T-helper 22 cell (primary cell): ENCODE results near the gene PRPF39.
"Not testable (repeated sequence)": the region's sequence is repeated elsewhere in the genome, so short reads cannot be mapped to it uniquely, and the experiment has no call there.

ENCODE experiments used
- DNase-seq: peaks from one replicate; pipeline ENCODE4 v3.0.0-alpha.2; 2020; ENCODE audit warnings: low read depth

Gene PRPF39

DNA sequence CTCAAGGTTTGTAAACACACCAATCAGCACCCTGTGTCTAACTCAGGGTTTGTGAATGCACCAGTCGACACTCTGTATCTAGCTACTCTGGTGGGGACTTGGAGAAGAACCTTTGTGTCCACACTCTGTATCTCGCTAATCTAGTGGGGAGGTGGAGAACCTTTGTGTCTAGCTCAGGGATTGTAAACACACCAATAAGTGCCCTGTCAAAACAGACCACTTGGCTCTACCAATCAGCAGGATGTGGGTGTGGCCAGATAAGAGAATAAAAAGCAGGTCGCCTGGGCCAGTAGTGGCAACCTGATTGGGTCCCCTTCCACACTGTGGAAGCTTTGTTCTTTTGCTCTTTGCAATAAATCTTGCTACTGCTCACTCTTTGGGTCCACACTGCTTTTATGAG, 2.8 kb upstream of the PRPF39 start:
- not testable (repeated sequence) for DNase-seq

DNA sequence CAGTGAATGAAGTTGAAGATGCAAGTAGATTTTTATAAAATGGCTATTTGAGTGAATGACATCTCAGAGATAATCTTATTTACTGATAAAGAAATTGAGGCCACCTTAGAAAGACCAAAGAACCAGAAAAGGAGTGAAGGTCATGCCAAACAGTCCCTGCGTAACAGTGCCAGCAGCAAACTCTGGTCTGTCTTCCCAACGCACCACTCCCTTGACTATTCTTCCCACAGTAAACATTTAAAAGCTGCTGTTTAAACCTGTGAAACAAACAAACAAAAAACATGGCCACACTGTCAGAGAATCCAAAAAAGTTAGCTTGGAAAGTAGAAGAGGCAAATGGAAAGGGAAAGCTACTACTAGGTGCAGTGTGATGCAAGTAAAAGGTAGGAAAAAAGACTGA, 1.5 kb upstream of the PRPF39 start:
- no peak for DNase-seq

DNA sequence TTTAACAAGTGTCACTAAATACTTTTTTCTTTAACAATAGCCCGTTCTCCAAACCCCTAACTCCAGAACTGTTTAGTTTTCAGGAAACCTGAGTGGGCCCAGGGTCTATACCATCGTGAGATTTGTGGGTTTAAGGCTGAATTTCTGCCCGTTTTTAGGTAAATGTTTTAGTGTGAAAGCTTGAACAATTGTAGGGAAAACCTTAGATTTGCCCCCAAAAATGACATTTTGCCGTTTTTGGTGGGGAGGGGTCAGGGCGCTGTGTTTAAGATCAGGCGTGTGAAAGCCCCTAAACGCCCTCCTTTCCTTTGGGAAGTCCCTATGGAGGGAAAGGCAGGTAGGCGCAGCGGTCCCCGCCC, 320 bp upstream of the PRPF39 start:
- no peak for DNase-seq

DNA sequence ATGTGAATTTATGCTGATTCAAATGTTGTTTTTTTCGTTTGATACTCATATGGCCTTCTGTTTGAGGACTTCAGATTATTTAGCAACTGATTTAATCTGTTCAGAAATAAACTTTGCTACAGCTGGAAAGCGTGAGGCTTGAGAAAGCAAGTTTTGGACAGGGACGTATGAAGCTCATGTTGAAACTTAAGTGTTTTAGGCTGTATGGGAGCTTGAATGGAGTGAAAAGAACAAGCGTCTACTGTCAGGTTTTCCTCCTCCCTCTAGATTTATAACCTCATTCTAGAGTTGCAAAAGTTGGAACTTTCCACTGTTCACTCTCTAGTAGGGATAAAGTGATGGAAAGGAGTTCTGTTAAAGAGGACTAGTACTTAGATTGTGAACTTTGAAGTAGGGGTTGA, 1.0 kb downstream of the PRPF39 start:
- no peak for DNase-seq

GRCh38 chr14:45089813-45090212, 5.9 kb downstream of the PRPF39 start:
- DNase-seq: no peak

DNA sequence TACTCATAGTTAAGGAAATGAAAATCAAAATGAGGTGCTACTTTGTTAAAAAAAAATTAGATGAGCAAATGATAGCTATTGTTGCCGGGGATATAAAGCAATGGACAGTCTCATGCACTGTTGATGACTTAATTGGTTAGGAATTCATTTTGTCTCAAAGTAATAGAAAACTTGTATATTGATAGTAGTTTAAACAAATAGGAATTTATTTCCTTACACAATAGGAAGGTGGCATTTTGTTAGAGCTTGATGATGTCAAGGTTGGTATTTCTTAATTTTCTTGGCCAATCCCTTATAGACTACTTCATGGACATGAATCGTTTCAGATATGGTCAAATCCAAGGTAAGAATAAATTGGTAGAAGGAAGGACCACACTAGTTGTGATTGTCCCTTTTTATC, 7.8 kb downstream of the PRPF39 start:
- no peak for DNase-seq

DNA sequence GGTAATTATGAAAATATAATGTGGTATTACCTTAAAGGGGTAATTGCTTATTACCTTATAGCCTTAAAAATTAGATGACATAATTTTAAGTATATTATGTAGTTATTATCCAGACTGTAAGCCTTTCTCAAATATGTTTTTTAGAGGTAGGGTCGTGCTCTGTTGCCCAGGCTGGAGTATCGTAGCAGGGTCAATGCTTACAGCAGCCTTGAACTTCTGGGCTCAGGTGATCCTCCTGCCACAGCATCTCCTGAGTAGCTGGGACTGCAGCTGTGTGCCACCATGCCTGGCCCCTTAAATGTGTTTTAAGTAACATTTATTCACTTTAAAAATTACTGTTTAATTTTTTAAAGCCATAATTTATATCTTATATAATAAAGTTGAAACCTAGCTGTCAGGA, 10.4 kb downstream of the PRPF39 start:
- no peak for DNase-seq

DNA sequence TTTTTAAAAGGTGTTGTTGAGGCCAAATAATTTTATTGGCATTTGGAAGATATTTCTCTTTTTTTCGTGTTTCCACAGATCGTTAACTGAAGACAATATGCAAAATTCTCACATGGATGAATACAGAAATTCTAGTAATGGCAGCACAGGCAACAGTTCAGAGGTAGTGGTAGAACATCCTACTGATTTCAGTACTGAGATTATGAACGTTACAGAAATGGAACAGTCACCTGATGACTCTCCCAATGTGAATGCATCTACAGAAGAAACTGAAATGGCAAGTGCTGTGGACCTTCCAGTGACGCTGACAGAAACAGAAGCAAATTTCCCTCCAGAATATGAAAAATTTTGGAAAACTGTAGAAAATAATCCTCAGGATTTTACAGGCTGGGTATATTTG, 11.2 kb downstream of the PRPF39 start:
- no peak for DNase-seq

DNA sequence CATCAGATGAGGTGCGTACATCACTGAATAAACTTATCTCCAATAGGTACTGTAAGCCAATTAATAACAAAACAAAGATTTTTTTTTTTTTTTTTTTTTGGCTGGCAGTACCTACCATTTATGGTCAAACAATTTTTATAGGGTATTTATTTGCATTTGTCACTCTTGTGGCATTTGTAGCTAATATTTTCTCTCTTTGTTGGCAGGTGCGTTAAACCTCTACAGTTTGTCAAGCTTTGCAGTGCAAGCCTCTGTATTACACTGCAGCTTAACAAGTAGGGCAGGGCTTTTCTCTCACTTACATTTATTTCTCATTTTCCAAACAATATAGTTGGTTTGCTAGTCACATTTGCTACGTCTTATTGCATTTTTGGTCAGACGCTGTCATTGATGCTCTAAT, 12.3 kb downstream of the PRPF39 start:
- DNase-seq: no peak

DNA sequence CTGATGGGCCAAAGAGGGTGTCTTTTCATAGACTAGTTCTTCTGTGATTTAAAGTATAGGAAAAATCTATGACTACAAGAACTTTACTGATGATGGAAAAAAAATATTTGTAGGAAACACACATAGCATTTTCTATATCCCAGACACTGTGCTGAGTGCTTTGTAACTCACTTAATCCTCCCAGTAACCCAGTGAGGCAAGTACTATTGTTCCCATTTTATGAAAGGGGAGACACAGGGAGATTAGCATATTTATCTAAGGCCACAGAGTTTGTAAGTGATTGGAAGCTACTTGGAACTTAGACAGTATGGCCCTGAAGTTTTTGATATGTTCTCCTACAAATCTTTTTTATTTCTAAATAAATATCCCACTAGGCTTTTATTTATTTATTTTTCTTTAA, 19.9 kb downstream of the PRPF39 start:
- no peak for DNase-seq

DNA sequence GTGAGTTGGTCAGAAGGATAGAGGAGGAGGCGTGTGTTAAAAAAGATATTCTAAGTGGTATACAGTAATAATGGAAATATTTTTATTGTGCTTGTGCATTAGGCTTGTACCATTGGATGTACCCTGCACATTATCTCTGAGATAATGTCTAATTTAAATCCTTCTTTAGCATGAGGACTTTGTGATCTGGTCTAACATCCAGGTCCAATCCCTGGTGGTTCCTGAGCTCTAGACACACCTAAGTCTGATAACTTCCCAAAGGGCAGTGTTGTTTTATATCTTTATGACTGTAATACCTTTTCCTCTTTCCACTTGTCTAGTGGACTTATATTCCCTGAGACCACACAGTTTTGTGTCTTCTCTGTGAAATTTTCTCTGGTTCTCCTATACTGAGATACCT, 20.6 kb downstream of the PRPF39 start:
- DNase-seq: no peak

DNA sequence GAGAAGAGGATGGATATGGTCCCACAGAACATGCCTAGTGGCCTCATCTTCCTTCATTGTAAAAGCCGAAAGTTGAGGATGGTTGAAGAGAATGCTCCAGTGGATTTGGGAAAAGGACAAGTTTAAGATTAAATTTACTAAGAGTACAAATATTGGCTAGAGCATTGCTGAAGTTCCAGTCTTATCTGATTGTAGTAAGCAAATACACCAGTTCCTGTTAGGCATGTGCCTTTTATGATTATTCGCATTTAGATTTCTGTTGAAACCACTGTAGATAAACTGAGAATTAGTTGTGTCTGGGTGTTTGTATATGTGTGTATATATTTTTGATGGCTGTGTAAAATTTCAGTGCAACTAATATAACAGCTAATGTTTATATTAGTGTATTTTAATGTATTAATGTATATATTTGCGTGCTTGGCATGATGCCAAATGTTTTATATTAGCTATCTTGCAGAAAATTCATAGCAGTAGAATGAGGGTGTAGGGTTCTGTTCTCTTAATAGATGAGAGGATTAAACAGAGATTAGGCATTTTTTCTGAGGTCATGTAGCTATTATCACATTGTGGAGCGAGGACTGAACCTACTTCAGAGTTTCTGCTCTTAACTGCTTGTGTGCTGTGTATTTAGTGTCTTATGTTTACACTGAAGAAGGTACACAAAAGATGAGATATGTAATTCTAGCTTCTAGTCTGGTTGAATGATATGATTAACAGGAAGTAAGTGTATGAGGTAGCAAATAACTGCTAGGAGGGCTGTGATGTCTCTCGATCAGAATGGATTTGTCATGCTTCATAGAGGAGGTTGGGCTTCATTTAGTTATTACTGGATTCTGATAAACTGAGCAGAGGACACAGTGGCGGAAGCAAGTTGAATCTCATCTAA, 29.2 kb downstream of the PRPF39 start:
- DNase-seq: no peak

DNA sequence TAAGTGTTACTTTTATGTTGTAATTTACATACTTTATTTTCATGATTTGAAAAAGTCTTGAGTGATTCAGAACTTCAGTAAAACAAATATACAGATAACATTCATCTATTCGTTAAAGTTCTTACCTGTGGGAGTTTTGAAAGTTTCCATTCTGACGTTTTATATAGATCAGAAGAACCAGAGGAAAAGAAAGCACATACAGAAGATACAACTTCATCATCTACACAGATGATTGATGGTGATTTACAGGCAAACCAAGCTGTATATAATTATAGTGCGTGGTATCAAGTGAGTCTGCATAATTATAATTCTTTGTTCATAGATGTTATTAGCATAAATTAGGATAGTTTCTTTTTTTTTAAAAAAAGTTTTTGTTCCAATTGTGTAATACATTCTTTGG, 30.4 kb downstream of the PRPF39 start:
- no peak for DNase-seq

DNA sequence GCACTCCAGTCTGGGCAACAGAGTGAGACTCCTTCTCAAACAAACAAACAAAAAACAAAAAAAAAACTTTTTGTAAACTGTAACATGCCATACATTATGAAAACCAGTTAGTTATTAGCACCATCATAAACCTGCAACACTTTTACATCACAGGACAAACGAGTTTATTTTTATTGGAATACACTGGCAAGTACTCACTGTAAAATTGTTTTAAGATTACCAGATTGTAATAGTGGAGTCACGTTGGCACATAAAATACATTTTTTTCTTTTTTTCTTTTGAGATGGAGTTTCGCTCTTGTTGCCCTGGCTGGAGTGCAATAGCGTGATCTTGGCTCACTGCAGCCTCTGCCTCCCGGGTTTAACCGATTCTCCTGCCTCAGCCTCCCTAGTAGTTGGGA, 34.7 kb downstream of the PRPF39 start:
- no peak for DNase-seq

GRCh38 chr14:45120096-45120495, 36.2 kb downstream of the PRPF39 start:
- DNase-seq: no peak

DNA sequence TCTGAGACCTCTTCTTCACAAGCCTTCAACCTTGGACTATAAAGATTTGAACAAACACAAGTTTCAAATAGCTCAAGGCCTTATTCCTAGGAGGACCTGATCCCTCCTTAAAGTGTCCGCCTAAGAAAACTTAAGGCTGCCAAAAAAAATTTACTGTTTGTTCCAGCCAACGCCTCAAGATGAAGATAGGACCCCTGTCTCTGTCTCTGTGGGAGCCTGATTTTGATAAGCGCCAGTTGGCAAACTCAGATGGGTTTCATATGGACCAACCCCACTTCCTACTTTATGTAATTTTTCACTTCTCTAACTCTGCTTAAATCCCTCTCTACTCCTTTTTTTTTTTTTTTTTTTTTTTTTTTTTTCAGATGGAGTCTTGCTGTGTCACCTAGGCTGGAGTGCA, 39.4 kb downstream of the PRPF39 start:
- DNase-seq: no peak

- no peak for DNase-seq
Observed at GRCh38 chr14:45125754-45126153, 41.8 kb downstream of the PRPF39 start.

- no peak for DNase-seq
Observed at GRCh38 chr14:45128963-45129629, 45.2 kb downstream of the PRPF39 start.

GRCh38 chr14:45133683-45134050, 49.8 kb downstream of the PRPF39 start:
- DNase-seq: no peak

- DNase-seq: peak; percentile 96
Observed at GRCh38 chr14:45134051-45134958, 50.4 kb downstream of the PRPF39 start, which contains the start of gene FKBP3. Gene FKBP3 (minus strand): TSS chr14:45134481. CDS start chr14:45134456, 25 bp downstream.

- no peak for DNase-seq
Observed at GRCh38 chr14:45135156-45135555, 51.2 kb downstream of the PRPF39 start.

DNA sequence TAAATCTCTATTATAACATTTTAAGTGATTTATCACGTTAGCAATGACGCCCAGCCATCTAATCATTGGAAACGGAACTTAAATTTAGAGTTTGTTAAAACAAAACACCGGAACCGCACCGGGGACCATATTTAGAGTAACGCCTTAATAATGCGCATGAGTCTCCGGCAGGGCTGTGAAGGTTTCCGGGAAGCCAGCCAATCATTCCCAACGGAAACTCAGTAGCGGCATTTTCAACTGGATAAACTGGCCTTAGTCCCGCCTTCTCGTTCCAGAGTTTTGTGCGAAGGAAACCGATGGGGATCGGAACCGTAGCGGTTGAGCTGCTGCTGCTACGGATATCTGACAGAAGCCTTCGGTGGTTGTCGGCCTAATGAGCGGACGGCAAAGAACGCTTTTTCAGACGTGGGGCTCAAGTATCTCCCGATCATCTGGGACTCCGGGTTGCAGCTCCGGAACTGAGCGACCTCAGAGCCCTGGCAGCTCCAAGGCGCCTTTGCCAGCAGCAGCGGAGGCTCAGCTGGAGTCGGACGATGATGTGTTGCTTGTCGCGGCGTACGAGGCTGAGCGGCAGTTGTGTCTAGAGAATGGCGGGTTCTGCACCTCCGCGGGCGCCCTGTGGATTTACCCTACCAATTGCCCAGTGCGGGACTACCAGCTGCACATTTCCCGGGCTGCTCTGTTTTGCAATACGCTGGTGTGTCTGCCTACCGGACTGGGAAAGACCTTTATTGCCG, 51.9 kb downstream of the PRPF39 start, which contains the start of gene FANCM:
Gene FANCM (plus strand): TSS at position 272 of the 737 bp plus-strand sequence. CDS start 102 bp downstream, at position 374.
- peak; percentile 82 for DNase-seq
